Measurements from ENCODE around the gene PLAGL2. TPM values are rescaled to one million over a fixed set of nuclear protein-coding genes. Genes with fewer than 3 reads are reported as not detected.
"Not testable (repeated sequence)": the region's sequence is repeated elsewhere in the genome, so short reads cannot be mapped to it uniquely, and the experiment has no call there.

Gene PLAGL2
- total and polyA plus RNA-seq, 4 donors, result 1.3 to 7.2 (median 1.6) TPM

- H3K9me3 ChIP-seq (ENCODE audit: control insufficient read depth in 4 of 4, low read length in 3 of 4), result no peaks in the 10 kb centered on the region
- DNase-seq (ENCODE audit: low spot score), result no peak
- H3K27ac ChIP-seq (ENCODE audit: low read depth in 1 of 2, low read length in 2 of 2), result no peak overlapping the region
- peaks cover 5 to 36% (median 20%) of the 10 kb centered on the region in 4 donors for H3K4me1 ChIP-seq (ENCODE audit: control insufficient read depth in 4 of 4, insufficient read depth in 4 of 4, low read length in 3 of 4)
- 88% methylated on average over 6 of the region's 6 CpGs for WGBS
- peaks cover 3 to 11% (median 5%) of the 10 kb centered on the region in 4 donors for H3K36me3 ChIP-seq (ENCODE audit: control insufficient read depth in 4 of 4, insufficient read depth in 3 of 4, low read depth in 1 of 4, low read length in 3 of 4)
- H3K27me3 ChIP-seq (ENCODE audit: control insufficient read depth in 4 of 4, insufficient read depth in 4 of 4, low read length in 3 of 4), result no peaks in the 10 kb centered on the region
- H3K9ac ChIP-seq (ENCODE audit: low read depth in 1 of 2, low read length in 2 of 2), result no peak overlapping the region
- no peak overlapping the region for H3K4me3 ChIP-seq (ENCODE audit: low read depth in 1 of 3, low read length in 3 of 3)
- TF ChIP-seq NR2F2 (IDR thresholded peaks at IDR 0.05), result no peak
- no peak for TF ChIP-seq HNF4A (conservative IDR thresholded peaks at IDR 0.05)
- TF ChIP-seq REST (IDR thresholded peaks at IDR 0.05), result no peak
- TF ChIP-seq ZBTB33 (IDR thresholded peaks at IDR 0.05), result no peak
- no peak for TF ChIP-seq JUND (IDR thresholded peaks at IDR 0.05)
- TF ChIP-seq GABPA (IDR thresholded peaks at IDR 0.05 in 1 of 2, conservative IDR thresholded peaks at IDR 0.05 in 1 of 2), result no peak
- no peak for TF ChIP-seq HNF4G (IDR thresholded peaks at IDR 0.05)
- no peak for TF ChIP-seq SP1 (IDR thresholded peaks at IDR 0.05)
- TF ChIP-seq RXRA (IDR thresholded peaks at IDR 0.05), result no peak
- no peak for TF ChIP-seq EGR1 (IDR thresholded peaks at IDR 0.05; ENCODE audit: low read depth in 2 of 2)
- TF ChIP-seq MAX (IDR thresholded peaks at IDR 0.05), result no peak
- TF ChIP-seq CTCF (IDR thresholded peaks at IDR 0.05; ENCODE audit: low read depth, low read length, missing input control), result no peak
- TF ChIP-seq FOXA2 (IDR thresholded peaks at IDR 0.05), result no peak
- no peak for TF ChIP-seq ATF3 (IDR thresholded peaks at IDR 0.05)
- no peak for TF ChIP-seq RAD21 (IDR thresholded peaks at IDR 0.05)
- TF ChIP-seq YY1 (IDR thresholded peaks at IDR 0.05), result no peak
- TF ChIP-seq TAF1 (conservative IDR thresholded peaks at IDR 0.05), result no peak
- TF ChIP-seq FOXA1 (IDR thresholded peaks at IDR 0.05), result no peak
Observed at GRCh38 chr20:32193996-32194395, 13.5 kb downstream of the PLAGL2 start.

- Histone ChIP-seq H3K4me1 (ENCODE audit: control insufficient read depth in 4 of 4, insufficient read depth in 4 of 4, low read length in 3 of 4) (peaks cover 5 to 36% (median 20%) of the 10 kb centered on the region in 4 donors), H3K36me3 (ENCODE audit: control insufficient read depth in 4 of 4, insufficient read depth in 3 of 4, low read depth in 1 of 4, low read length in 3 of 4) (peaks cover 2 to 10% (median 4%) of the 10 kb centered on the region in 4 donors)
- not testable (repeated sequence) for H3K27me3 ChIP-seq (ENCODE audit: control insufficient read depth in 4 of 4, insufficient read depth in 4 of 4, low read length in 3 of 4); H3K9ac ChIP-seq (ENCODE audit: low read depth in 1 of 2, low read length in 2 of 2); H3K9me3 ChIP-seq (ENCODE audit: control insufficient read depth in 4 of 4, low read length in 3 of 4); DNase-seq (ENCODE audit: low spot score); H3K4me3 ChIP-seq (ENCODE audit: low read depth in 1 of 3, low read length in 3 of 3); H3K27ac ChIP-seq (ENCODE audit: low read depth in 1 of 2, low read length in 2 of 2)
- WGBS, result 94% methylated on average over 5 of the region's 5 CpGs
Observed at GRCh38 chr20:32193336-32193735, 14.2 kb downstream of the PLAGL2 start.
